Osteoblast (primary cell): Measurements from ENCODE around the gene BMP2K. TPM values are rescaled to one million over a fixed set of nuclear protein-coding genes. Genes with fewer than 3 reads are reported as not detected.

Experiments used
- DNase-seq: peaks from one replicate; pipeline ENCODE4 v3.0.0; 2011; ENCODE audit warnings: low spot score, mixed read lengths; ENCODE audit not compliant: insufficient read length; ENCODE audit errors: missing footprints
- H2AFZ ChIP-seq: 2 replicates; pipeline ENCODE4 v1.6.0; 2011; ENCODE audit warnings: mild to moderate bottlenecking, low read length
- H3K27ac ChIP-seq: 2 replicates; pipeline ENCODE4 v1.5.1; 2011; ENCODE audit warnings: mild to moderate bottlenecking, low read depth, low read length, moderate library complexity
- H3K27me3 ChIP-seq: 2 replicates; pipeline ENCODE4 v1.6.0; 2012; ENCODE audit warnings: mild to moderate bottlenecking, control low read depth, inconsistent platforms, low read length, moderate library complexity; ENCODE audit not compliant: insufficient read depth
- H3K36me3 ChIP-seq: 2 replicates; pipeline ENCODE4 v1.5.1; 2011; ENCODE audit warnings: mild to moderate bottlenecking, low read length, control low read depth, moderate library complexity; ENCODE audit not compliant: insufficient read depth
- H3K4me1 ChIP-seq: 2 replicates; pipeline ENCODE4 v1.5.1; 2011; ENCODE audit warnings: mild to moderate bottlenecking, low read length, control low read depth, moderate library complexity; ENCODE audit not compliant: insufficient read depth
- H3K4me2 ChIP-seq: 2 replicates; pipeline ENCODE4 v1.6.0; 2011; ENCODE audit warnings: mild to moderate bottlenecking, low read length; ENCODE audit not compliant: insufficient read depth
- H3K4me3 ChIP-seq: fragments of 200-600 bp; sonication (generic); 3 replicates; pipeline ENCODE4 v1.5.1; 2012; ENCODE audit warnings: mild to moderate bottlenecking, low read length, inconsistent platforms; ENCODE audit not compliant: insufficient read depth
- H3K79me2 ChIP-seq: 2 replicates; pipeline ENCODE4 v1.6.0; 2012; ENCODE audit warnings: mild to moderate bottlenecking, low read length, control low read depth, inconsistent platforms; ENCODE audit not compliant: insufficient read depth
- H3K9me3 ChIP-seq: 2 replicates; pipeline ENCODE4 v1.5.1; 2011; ENCODE audit warnings: low read depth, low read length, control low read depth
- H4K20me1 ChIP-seq: 2 replicates; pipeline ENCODE4 v1.6.0; 2012; ENCODE audit warnings: mild to moderate bottlenecking, low read length, control low read depth; ENCODE audit not compliant: insufficient read depth
- CTCF ChIP-seq: IDR thresholded peaks from 2 replicates; pipeline ENCODE4 v1.5.1; 2011; ENCODE audit warnings: mild to moderate bottlenecking, low read depth, low read length, moderate library complexity; ENCODE audit errors: extremely low read depth
- total RNA-seq: library from RNA; depleted of rRNA; stranded (reverse); fragments of >200 nt; gene quantifications from 2 replicates; pipeline ENCODE4 v1.2.3, GENCODE V29; 2012

The BMP2K gene
- total RNA-seq, 1 donor, result 61.2 TPM

- peak; percentile 89 for DNase-seq
- H3K4me2 ChIP-seq, result peak overlapping the region; percentile 99
- H3K79me2 ChIP-seq, result peaks cover 57% of the 10 kb centered on the region
- H3K27ac ChIP-seq, result peak overlapping the region; percentile 21
- peak overlapping the region; percentile 88 for H3K4me3 ChIP-seq
- peaks cover 26% of the 10 kb centered on the region for H4K20me1 ChIP-seq
- TF ChIP-seq CTCF, result no peak
- H3K27me3 ChIP-seq, result no peaks in the 10 kb centered on the region
- peak overlapping the region; percentile 49 for H2AFZ ChIP-seq
- no peaks in the 10 kb centered on the region for H3K9me3 ChIP-seq
- no peaks in the 10 kb centered on the region for H3K36me3 ChIP-seq
- peaks cover 24% of the 10 kb centered on the region for H3K4me1 ChIP-seq
Measured at GRCh38 chr4:78776729-78777575, 802 bp downstream of the BMP2K start.

- no peak for TF ChIP-seq CTCF
- Histone ChIP-seq H3K79me2 (peaks cover 63% of the 10 kb centered on the region), H3K27ac (peak overlapping the region; percentile 21), H3K36me3 (no peaks in the 10 kb centered on the region), H3K4me2 (peak overlapping the region; percentile 99), H3K9me3 (no peaks in the 10 kb centered on the region), H3K4me3 (peak overlapping the region; percentile 88), H2AFZ (no peak overlapping the region), H3K27me3 (no peaks in the 10 kb centered on the region), H3K4me1 (peaks cover 24% of the 10 kb centered on the region), H4K20me1 (peaks cover 26% of the 10 kb centered on the region)
- DNase-seq, result no peak
Measured at GRCh38 chr4:78777576-78777940, 1.4 kb downstream of the BMP2K start.

GRCh38 chr4:78778530-78778929, 2.4 kb downstream of the BMP2K start:
- Histone ChIP-seq H3K36me3 (no peaks in the 10 kb centered on the region), H3K9me3 (no peaks in the 10 kb centered on the region), H3K27me3 (no peaks in the 10 kb centered on the region), H3K4me1 (peaks cover 24% of the 10 kb centered on the region), H4K20me1 (peaks cover 26% of the 10 kb centered on the region), H3K4me3 (peak overlapping the region; percentile 21), H3K4me2 (peak overlapping the region; percentile 99), H3K79me2 (peaks cover 73% of the 10 kb centered on the region), H2AFZ (no peak overlapping the region), H3K27ac (no peak overlapping the region)
- no peak for TF ChIP-seq CTCF
- no peak for DNase-seq

GRCh38 chr4:78779280-78779679, 3.1 kb downstream of the BMP2K start:
- Histone ChIP-seq H3K4me1 (peaks cover 29% of the 10 kb centered on the region), H3K4me3 (no peak overlapping the region), H3K27ac (no peak overlapping the region), H4K20me1 (peaks cover 28% of the 10 kb centered on the region), H3K79me2 (peaks cover 76% of the 10 kb centered on the region), H3K4me2 (peak overlapping the region; percentile 99), H3K27me3 (no peaks in the 10 kb centered on the region), H3K9me3 (no peaks in the 10 kb centered on the region), H3K36me3 (no peaks in the 10 kb centered on the region), H2AFZ (no peak overlapping the region)
- no peak for TF ChIP-seq CTCF
- DNase-seq, result no peak
